Sigmoid colon (tissue), 7 donors: ENCODE measurements around the gene SLCO3A1. TPM values are rescaled to one million over a fixed set of nuclear protein-coding genes. Genes with fewer than 3 reads are reported as not detected.

Experiments used
- DNase-seq: peaks from one replicate; pipeline ENCODE4 v3.0.0-alpha.2; 2019
- H3K27ac ChIP-seq, 4 donors: fragments of 200-600 bp; sonication (generic); one replicate each; pipeline ENCODE4 v1.5.1; 2016 to 2019; ENCODE audit warnings: mild to moderate bottlenecking in 1 of 4
- H3K27me3 ChIP-seq, 3 donors: fragments of 200-600 bp; sonication (generic); one replicate each; pipeline ENCODE4 v1.5.1; 2019; ENCODE audit warnings: mild to moderate bottlenecking in 1 of 3
- H3K36me3 ChIP-seq, 4 donors: fragments of 200-600 bp; sonication (generic); one replicate each; pipeline ENCODE4 v1.5.1; 2016 to 2019
- H3K4me1 ChIP-seq, 4 donors: fragments of 200-600 bp; sonication (generic); one replicate each; pipeline ENCODE4 v1.5.1; 2017 to 2019
- H3K4me3 ChIP-seq, 4 donors: fragments of 200-600 bp; sonication (generic); one replicate each; pipeline ENCODE4 v1.5.1; 2017 to 2019; ENCODE audit warnings: mild to moderate bottlenecking in 2 of 4, moderate library complexity in 1 of 4
- H3K9me3 ChIP-seq, 4 donors: fragments of 200-600 bp in 3 of 4; sonication (generic) in 3 of 4; one replicate each; pipeline versions ENCODE4 v1.5.1 to v1.6.1; 2013 to 2019
- EP300 ChIP-seq, 4 donors: sonication (generic); formaldehyde crosslinking; IDR thresholded peaks; one replicate each; pipeline ENCODE4 v1.6.1; 2017; ENCODE audit warnings: antibody characterized with exemption in 4 of 4
- POLR2A ChIP-seq, 2 donors: fragments of 450-650 bp; IDR thresholded peaks; one replicate each; pipeline ENCODE4 v1.6.1; 2016; ENCODE audit warnings: antibody characterized with exemption in 2 of 2, mild to moderate bottlenecking in 2 of 2, moderate library complexity in 2 of 2
- POLR2AphosphoS5 ChIP-seq, 4 donors: sonication (generic); formaldehyde crosslinking; IDR thresholded peaks; one replicate each; pipeline ENCODE4 v1.6.1; 2017; ENCODE audit warnings: antibody characterized with exemption in 4 of 4
- WGBS, 2 donors: extraction: QIAGEN DNeasy Blood & Tissue Kit; methylation state at CpG; one replicate each; pipeline ENCODE4 v1.1.7; 2013; 5-methylcytosine and 5-hydroxymethylcytosine counted together
- intact Hi-C: fragments of 100-400 bp; cut with DNase I; formaldehyde crosslinking; loops from one replicate; pipeline ENCODE4 v1.15.1; 2023
- polyA plus RNA-seq, 3 donors: library from polyadenylated mRNA; stranded (reverse); fragments of 200-250 nt; gene quantifications; one replicate each; pipeline ENCODE4 v1.2.3, GENCODE V29; 2013
- total RNA-seq, 4 donors: library from RNA; depleted of rRNA; stranded (reverse); fragments of >200 nt; gene quantifications; one replicate each; pipeline ENCODE4 v1.1.0, GENCODE V29; 2016
- TF ChIP-seq, protein P1 (sequence below), 4 experiments: fragments of 450-650 bp in 3 of 4; fragments of 200-600 bp in 1 of 4; IDR thresholded peaks; one replicate each; pipeline ENCODE4 v1.5.1; 2016 to 2019; ENCODE audit warnings: antibody characterized with exemption in 4 of 4, mild to moderate bottlenecking in 3 of 4, moderate library complexity in 2 of 4
- donor health status: healthy with polysubstance abuse.
- donor health status: Bipolar disorder and iron deficiency.
- donor health status: healthy.

SLCO3A1 gene
- total RNA-seq (1 to 10 TPM; 3.7 to 5.7 (median 5.1) TPM), polyA plus RNA-seq (10 to 100 TPM in 1 of 3 donors, 1 to 10 TPM in 2; 1.4 to 10.5 (median 2.4) TPM)

DNA sequence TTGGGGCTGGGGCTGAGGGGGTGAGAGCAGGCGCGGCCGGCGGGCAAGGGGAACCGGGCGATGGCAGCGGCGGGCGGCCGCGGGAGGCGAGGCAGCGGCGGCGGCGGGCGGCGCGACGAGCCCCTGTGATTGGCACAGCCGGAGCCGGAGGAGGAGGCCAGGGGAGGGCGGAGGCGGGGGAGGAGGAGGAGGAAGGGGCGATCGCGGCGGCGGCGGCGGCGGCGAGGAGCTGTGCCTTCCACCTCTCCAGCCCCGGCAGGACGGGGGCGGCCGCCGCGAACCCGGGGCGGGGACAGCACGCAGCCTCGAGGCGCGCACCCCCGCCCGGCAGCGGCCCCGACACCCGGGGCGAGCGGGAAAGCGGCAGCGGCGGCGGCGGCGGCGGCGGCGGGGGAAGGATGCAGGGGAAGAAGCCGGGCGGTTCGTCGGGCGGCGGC lies at the start of gene SLCO3A1:
Gene SLCO3A1, plus strand, starts transcription at position 198 of the 437 bp plus-strand sequence.
- intact Hi-C loops = loop anchor here (2.0 to 10.0 kb wide), 4 partner anchors 89 to 551 kb away; no protein-coding TSS in a partner anchor
- peak; percentile 87 for DNase-seq
- Histone ChIP-seq H3K36me3 (no peaks in the 10 kb centered on the region), H3K9me3 (no peaks in the 10 kb centered on the region), H3K4me1 (peaks cover 0 to 25% (median 23%) of the 10 kb centered on the region in 4 donors), H3K27ac (peak within 1 kb of the TSS; percentile 88 to 93 (median 90)), H3K4me3 (peak within 1 kb of the TSS; percentile 44 to 75 (median 64)), H3K27me3 (no peaks in the 10 kb centered on the region)
- 0 to 1% methylated on average over 67 of the region's 67 CpGs for WGBS, 2 donors
- no peak for TF ChIP-seq POLR2AphosphoS5 (IDR thresholded peaks at IDR 0.05)
- TF ChIP-seq POLR2A (IDR thresholded peaks at IDR 0.05) = no peak
- no peak for TF ChIP-seq EP300 (IDR thresholded peaks at IDR 0.05)

- H3K4me3 ChIP-seq = no peak overlapping the region
- 83 to 90% methylated on average over 6 of the region's 6 CpGs for WGBS, 2 donors
- no peak overlapping the region for H3K27ac ChIP-seq
- H3K9me3 ChIP-seq = no peaks in the 10 kb centered on the region
- no peaks in the 10 kb centered on the region for H3K36me3 ChIP-seq
- H3K27me3 ChIP-seq = peaks cover 0 to 4% (median 0%) of the 10 kb centered on the region in 3 donors
- intact Hi-C loops = no loop called here
- TF ChIP-seq, protein P1, sequence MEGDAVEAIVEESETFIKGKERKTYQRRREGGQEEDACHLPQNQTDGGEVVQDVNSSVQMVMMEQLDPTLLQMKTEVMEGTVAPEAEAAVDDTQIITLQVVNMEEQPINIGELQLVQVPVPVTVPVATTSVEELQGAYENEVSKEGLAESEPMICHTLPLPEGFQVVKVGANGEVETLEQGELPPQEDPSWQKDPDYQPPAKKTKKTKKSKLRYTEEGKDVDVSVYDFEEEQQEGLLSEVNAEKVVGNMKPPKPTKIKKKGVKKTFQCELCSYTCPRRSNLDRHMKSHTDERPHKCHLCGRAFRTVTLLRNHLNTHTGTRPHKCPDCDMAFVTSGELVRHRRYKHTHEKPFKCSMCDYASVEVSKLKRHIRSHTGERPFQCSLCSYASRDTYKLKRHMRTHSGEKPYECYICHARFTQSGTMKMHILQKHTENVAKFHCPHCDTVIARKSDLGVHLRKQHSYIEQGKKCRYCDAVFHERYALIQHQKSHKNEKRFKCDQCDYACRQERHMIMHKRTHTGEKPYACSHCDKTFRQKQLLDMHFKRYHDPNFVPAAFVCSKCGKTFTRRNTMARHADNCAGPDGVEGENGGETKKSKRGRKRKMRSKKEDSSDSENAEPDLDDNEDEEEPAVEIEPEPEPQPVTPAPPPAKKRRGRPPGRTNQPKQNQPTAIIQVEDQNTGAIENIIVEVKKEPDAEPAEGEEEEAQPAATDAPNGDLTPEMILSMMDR (IDR thresholded peaks at IDR 0.05) = no peak
- no peaks in the 10 kb centered on the region for H3K4me1 ChIP-seq
- no peak for DNase-seq
Measured at GRCh38 chr15:91807122-91807521, 46.4 kb upstream of the SLCO3A1 start.

DNA sequence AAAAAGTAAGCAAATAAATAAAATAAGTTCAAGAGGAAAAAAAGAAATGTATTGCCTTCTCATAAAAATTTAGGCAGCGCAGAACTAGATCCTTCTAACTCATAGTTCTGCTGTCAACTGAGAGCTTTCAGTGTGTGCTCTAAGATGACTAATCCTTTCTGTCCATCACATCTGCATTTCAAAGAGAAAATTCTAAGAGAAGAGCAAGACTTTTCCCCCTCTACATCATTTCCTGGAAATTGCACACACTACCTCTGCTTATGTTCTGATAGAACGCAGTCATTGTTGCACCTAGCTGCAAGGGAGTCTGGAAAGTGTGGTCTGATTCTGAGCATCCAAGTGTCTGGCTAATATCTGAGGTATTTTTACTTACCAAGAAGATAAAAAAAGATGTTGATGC lies 39.6 kb upstream of the SLCO3A1 start:
- intact Hi-C loops = no loop called here

GRCh38 chr15:91816942-91817341 lies 36.6 kb upstream of the SLCO3A1 start:
- no peak for DNase-seq
- intact Hi-C loops = no loop called here
- Histone ChIP-seq H3K27me3 (no peaks in the 10 kb centered on the region), H3K4me1 (peaks cover 0 to 7% (median 0%) of the 10 kb centered on the region in 4 donors), H3K9me3 (peaks cover 0 to 5% (median 4%) of the 10 kb centered on the region in 4 donors), H3K4me3 (no peak overlapping the region), H3K36me3 (no peaks in the 10 kb centered on the region), H3K27ac (no peak overlapping the region)
- no peak for TF ChIP-seq POLR2AphosphoS5 (IDR thresholded peaks at IDR 0.05)
- TF ChIP-seq, protein P1 (IDR thresholded peaks at IDR 0.05) = no peak
- no peak for TF ChIP-seq POLR2A (IDR thresholded peaks at IDR 0.05)
- WGBS, 2 donors = 87 to 89% methylated on average over 3 of the region's 3 CpGs

More for the DNA sequence above, 39.6 kb upstream of the SLCO3A1 start:
- Histone ChIP-seq H3K4me1 (no peaks in the 10 kb centered on the region), H3K27me3 (no peaks in the 10 kb centered on the region), H3K4me3 (no peak overlapping the region), H3K9me3 (peaks cover 0 to 5% (median 4%) of the 10 kb centered on the region in 4 donors), H3K27ac (no peak overlapping the region), H3K36me3 (no peaks in the 10 kb centered on the region)
- DNase-seq = no peak
- WGBS, 2 donors = 86 to 96% methylated on average over 2 of the region's 2 CpGs
- TF ChIP-seq POLR2AphosphoS5 (IDR thresholded peaks at IDR 0.05) = no peak
- no peak for TF ChIP-seq POLR2A (IDR thresholded peaks at IDR 0.05)
- TF ChIP-seq, protein P1 (IDR thresholded peaks at IDR 0.05) = no peak
- no peak for TF ChIP-seq EP300 (IDR thresholded peaks at IDR 0.05)

GRCh38 chr15:91821458-91821857 lies 32.0 kb upstream of the SLCO3A1 start:
- no peaks in the 10 kb centered on the region for H3K27me3 ChIP-seq
- no peak overlapping the region for H3K4me3 ChIP-seq
- no peak for DNase-seq
- TF ChIP-seq POLR2AphosphoS5 (IDR thresholded peaks at IDR 0.05) (no peak), EP300 (IDR thresholded peaks at IDR 0.05) (no peak), POLR2A (IDR thresholded peaks at IDR 0.05) (no peak)
- TF ChIP-seq, protein P1 (IDR thresholded peaks at IDR 0.05) = no peak
- H3K9me3 ChIP-seq = no peaks in the 10 kb centered on the region
- intact Hi-C loops = no loop called here
- peaks cover 0 to 7% (median 0%) of the 10 kb centered on the region in 4 donors for H3K4me1 ChIP-seq
- 89 to 91% methylated on average over 5 of the region's 5 CpGs for WGBS, 2 donors
- H3K36me3 ChIP-seq = no peaks in the 10 kb centered on the region
- H3K27ac ChIP-seq = no peak overlapping the region
